Rectal smooth muscle tissue (tissue), 1 donor: ENCODE data around the gene LAMA5.

Source experiments
- H3K27ac ChIP-seq: one replicate; pipeline ENCODE4 v1.7.0; 2013; ENCODE audit warnings: low read depth, low read length, inconsistent platforms
- H3K27me3 ChIP-seq: one replicate; pipeline ENCODE4 v1.7.0; 2013; ENCODE audit warnings: low read length; ENCODE audit not compliant: control insufficient read depth, insufficient read depth
- H3K36me3 ChIP-seq: one replicate; pipeline ENCODE4 v1.7.0; 2013; ENCODE audit warnings: low read length; ENCODE audit not compliant: control insufficient read depth, insufficient read depth
- H3K4me1 ChIP-seq: one replicate; pipeline ENCODE4 v1.7.0; 2013; ENCODE audit warnings: low read length; ENCODE audit not compliant: control insufficient read depth, insufficient read depth
- H3K4me3 ChIP-seq: one replicate; pipeline ENCODE4 v1.7.0; 2013; ENCODE audit warnings: low read length
- H3K9ac ChIP-seq: one replicate; pipeline ENCODE4 v1.7.0; 2013; ENCODE audit warnings: low read length

LAMA5 gene

GRCh38 chr20:62269378-62269777 lies 97.7 kb downstream of the LAMA5 start:
- H3K27ac ChIP-seq, result no peak overlapping the region
- H3K27me3 ChIP-seq, result no peaks in the 10 kb centered on the region
- H3K4me3 ChIP-seq, result no peak overlapping the region
- peaks cover 30% of the 10 kb centered on the region for H3K36me3 ChIP-seq
- H3K4me1 ChIP-seq, result no peaks in the 10 kb centered on the region
- H3K9ac ChIP-seq, result no peak overlapping the region

DNA sequence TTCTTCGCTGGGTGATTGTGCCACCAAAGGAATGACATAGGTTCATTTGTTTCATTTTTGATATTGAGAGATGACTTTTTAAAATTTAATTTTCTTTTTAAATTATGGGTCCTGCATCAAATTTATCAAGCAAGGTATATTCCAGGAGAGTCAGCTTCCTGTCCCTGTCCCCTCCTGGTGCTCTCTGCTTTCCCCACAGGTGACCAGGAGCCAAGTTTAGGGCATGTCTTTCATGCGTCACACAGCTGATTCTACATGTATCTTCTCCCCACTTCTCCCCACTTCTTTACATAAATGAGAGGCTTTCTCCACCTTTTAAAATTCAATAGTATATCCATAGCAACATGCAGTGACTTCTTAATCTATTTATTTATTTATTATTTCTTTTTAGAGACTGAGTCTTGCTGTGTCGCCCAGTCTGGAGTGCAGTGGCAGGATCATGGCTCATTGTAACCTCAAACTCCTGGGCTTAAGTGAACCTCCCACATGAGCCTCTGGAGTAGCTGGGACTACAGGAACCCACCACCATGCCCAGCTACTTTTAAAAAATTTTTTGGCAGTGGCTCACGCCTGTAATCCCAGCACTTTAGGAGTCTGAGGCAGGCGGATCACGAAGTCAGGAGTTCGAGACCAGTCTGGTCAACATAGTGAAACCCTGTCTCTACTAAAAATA lies 98.7 kb downstream of the LAMA5 start:
- no peak overlapping the region for H3K27ac ChIP-seq
- peaks cover 22% of the 10 kb centered on the region for H3K36me3 ChIP-seq
- no peaks in the 10 kb centered on the region for H3K27me3 ChIP-seq
- H3K4me1 ChIP-seq, result no peaks in the 10 kb centered on the region
- H3K4me3 ChIP-seq, result no peak overlapping the region
- no peak overlapping the region for H3K9ac ChIP-seq

DNA sequence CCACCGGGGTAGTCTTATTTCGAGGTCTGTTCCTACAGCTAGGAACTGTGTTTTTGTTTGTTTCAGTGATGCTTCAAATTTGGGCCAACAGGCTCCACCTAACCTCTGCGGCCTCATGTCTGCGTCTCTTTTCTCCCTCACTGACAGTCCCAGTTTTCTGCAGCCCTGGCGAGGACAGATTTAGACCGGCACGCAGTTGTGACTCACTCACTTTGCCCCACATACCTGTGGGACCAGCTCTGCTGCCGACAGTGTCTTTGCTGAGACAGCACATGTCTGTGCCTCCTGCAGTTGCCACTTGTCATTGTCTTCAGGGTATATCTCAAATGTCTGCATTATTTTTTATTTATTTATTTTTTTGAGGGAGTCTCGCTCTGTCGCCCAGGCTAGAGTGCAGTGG lies 99.6 kb downstream of the LAMA5 start:
- Histone ChIP-seq H3K27ac (no peak overlapping the region), H3K4me3 (no peak overlapping the region), H3K36me3 (peaks cover 14% of the 10 kb centered on the region), H3K4me1 (no peaks in the 10 kb centered on the region), H3K9ac (no peak overlapping the region), H3K27me3 (no peaks in the 10 kb centered on the region)

DNA sequence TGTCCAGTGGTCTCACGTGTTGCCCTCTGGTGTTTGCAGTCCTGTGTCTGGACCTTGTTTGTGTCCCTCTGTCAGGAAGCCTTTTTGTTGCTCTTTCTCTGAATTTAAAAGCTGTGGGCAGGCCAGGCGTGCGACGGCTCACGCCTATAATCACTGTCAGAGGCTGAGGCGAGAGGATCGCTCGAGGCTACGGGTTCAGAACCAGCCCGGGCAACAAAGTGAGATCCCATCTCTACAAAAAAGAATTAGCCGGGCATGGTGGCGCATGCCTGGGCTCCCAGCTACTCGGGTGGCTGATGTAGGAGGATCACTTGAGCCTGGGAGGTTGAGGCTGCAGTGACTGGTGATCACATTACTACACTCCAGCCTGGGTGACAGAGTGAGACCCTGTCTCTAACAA lies 100.3 kb downstream of the LAMA5 start:
- no peak overlapping the region for H3K9ac ChIP-seq
- H3K27me3 ChIP-seq, result no peaks in the 10 kb centered on the region
- H3K27ac ChIP-seq, result no peak overlapping the region
- H3K36me3 ChIP-seq, result peaks cover 14% of the 10 kb centered on the region
- H3K4me1 ChIP-seq, result no peaks in the 10 kb centered on the region
- H3K4me3 ChIP-seq, result no peak overlapping the region

DNA sequence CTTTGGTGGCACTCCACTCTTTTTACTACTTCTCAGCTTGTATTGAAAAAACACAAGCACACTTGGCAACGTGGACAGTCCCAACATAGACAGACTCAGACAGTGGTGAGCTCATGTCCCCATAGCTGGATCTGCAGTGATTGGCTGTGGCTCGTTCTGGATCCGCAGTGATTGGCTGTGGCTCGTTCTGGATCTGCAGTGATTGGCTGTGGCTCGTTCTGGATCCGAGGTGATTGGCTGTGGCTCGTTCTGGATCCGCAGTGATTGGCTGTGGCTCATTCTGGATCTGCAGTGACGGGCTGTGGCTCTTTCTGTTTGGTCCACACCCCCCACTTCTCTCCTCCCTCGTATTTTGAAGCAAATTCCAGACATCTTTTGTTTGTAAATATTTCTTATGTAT lies 100.8 kb downstream of the LAMA5 start:
- Histone ChIP-seq H3K36me3 (peaks cover 13% of the 10 kb centered on the region), H3K9ac (no peak overlapping the region), H3K4me1 (no peaks in the 10 kb centered on the region), H3K27me3 (no peaks in the 10 kb centered on the region), H3K4me3 (no peak overlapping the region), H3K27ac (no peak overlapping the region)

DNA sequence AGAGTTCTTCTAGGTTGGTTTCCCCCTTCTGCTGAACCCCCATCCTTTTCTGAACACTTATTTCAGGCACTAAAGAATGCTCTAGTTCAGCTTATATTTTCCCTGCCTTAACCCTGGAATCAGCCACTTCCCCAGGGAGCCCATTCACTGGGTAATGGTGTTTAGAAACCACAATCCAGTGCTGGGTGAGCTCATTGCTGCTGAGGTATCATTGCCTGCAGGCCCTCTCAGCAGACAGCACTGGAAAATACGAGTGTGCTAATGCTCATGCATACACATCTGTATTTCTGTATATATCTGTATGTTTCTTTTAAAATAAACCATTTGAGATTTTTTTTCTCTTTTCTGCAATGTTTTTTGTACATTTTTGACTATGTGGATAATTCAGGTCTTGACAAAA lies 101.7 kb downstream of the LAMA5 start:
- no peaks in the 10 kb centered on the region for H3K27me3 ChIP-seq
- no peak overlapping the region for H3K27ac ChIP-seq
- H3K9ac ChIP-seq, result no peak overlapping the region
- H3K36me3 ChIP-seq, result peaks cover 15% of the 10 kb centered on the region
- H3K4me3 ChIP-seq, result no peak overlapping the region
- no peaks in the 10 kb centered on the region for H3K4me1 ChIP-seq

DNA sequence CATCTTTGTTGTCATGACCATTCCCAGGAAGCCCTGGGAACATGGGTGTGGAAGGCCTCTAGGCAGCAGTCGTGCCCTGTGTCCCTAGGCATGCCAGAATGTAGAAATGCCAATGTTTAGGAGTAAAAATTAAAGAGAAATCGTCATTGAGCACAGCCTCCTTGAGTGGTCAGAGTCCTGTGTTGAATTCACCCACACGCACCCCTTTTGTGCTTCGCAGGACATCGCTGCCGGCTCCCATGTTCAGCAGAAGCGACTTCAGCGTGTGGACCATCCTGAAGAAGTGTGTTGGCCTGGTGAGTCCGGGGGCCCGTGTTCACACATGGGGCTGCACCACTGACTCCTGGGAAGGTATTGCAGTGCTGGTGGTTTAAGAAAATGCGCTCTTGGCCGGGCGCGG lies 103.7 kb downstream of the LAMA5 start:
- no peaks in the 10 kb centered on the region for H3K27me3 ChIP-seq
- no peak overlapping the region for H3K9ac ChIP-seq
- no peak overlapping the region for H3K27ac ChIP-seq
- H3K4me1 ChIP-seq, result no peaks in the 10 kb centered on the region
- H3K4me3 ChIP-seq, result no peak overlapping the region
- H3K36me3 ChIP-seq, result peaks cover 19% of the 10 kb centered on the region

- H3K36me3 ChIP-seq, result peaks cover 22% of the 10 kb centered on the region
- H3K4me1 ChIP-seq, result no peaks in the 10 kb centered on the region
- no peak overlapping the region for H3K4me3 ChIP-seq
- H3K27me3 ChIP-seq, result no peaks in the 10 kb centered on the region
- H3K27ac ChIP-seq, result no peak overlapping the region
- H3K9ac ChIP-seq, result no peak overlapping the region
Measured at GRCh38 chr20:62262064-62262463, 105.0 kb downstream of the LAMA5 start.

DNA sequence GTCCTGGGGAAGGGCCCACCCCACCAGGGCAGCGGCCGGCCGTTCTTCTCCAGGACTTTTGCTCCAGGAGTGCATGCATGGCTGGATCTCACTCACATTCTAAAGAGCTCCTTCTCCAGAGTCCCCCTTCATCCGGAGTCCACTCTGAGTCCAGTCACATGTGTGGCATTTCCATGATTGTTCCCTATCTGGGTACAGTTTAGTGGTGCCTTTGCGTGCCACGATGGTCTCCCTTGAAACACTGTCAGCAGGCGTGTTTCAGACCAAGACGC lies 107.9 kb downstream of the LAMA5 start:
- H3K9ac ChIP-seq, result no peak overlapping the region
- no peak overlapping the region for H3K27ac ChIP-seq
- H3K4me3 ChIP-seq, result no peak overlapping the region
- no peaks in the 10 kb centered on the region for H3K27me3 ChIP-seq
- no peaks in the 10 kb centered on the region for H3K4me1 ChIP-seq
- H3K36me3 ChIP-seq, result peaks cover 15% of the 10 kb centered on the region
